ENCODE data around the gene MFN1.

DNA sequence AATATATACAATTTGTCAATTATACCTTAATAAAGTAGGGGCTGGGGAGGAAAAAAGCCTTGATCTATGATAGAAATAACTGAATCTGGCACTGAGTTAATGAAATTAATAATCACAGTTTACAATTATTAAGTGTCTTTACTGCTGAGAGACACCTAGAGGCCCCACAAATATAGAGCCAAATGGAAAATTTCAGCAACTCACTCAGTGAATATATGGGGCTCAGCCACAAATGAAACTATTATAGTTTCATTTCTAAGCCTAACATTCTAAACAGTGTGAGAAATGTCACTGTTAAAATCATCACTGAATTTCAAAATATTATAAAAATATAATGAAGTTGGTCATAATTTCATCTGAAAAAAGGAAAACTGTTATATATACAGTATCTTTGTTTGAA lies 63.5 kb downstream of the MFN1 start:
- no peak for TF ChIP-seq POLR2AphosphoS5 (IDR thresholded peaks at IDR 0.05; ENCODE audit: low read depth, low read length)
- TF ChIP-seq REST (IDR thresholded peaks at IDR 0.05; ENCODE audit: insufficient read depth in 1 of 2, low read depth in 2 of 2, low read length in 2 of 2): no peak

All from PFSK-1 (cell line).